Activated T-helper 9 cell treated with anti-CD3 and anti-CD28 coated beads, Interleukin-2, amount 50 U/mL, for 16 hours (primary cell): ENCODE measurements around the gene SELENON.

Source experiments
- DNase-seq: peaks from one replicate; pipeline ENCODE4 v3.0.0-alpha.2; 2020; ENCODE audit warnings: low read depth

SELENON gene

GRCh38 chr1:25863486-25864262, 63.7 kb downstream of the SELENON start:
- no peak for DNase-seq

DNA sequence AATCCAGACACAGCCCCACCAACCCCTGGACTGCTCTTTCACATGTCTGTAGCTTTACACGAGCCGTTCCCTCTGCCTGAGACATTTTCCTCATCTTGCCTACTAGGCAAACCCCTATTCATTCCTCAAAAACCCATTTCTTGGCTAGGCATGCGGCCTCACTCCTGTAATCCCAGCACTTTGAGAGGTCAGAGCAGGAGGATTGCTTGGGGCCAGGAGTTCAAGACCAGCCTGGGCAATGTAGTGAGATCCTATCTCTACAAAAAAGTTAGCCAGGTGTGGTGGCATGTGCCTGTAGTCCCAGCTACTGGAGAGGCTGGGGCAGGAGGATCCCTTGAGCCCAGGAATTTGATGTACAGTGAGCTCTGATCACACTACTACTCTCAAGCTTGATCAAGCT, 64.4 kb downstream of the SELENON start:
- DNase-seq = no peak

GRCh38 chr1:25866288-25866687, 66.3 kb downstream of the SELENON start:
- DNase-seq = no peak

DNA sequence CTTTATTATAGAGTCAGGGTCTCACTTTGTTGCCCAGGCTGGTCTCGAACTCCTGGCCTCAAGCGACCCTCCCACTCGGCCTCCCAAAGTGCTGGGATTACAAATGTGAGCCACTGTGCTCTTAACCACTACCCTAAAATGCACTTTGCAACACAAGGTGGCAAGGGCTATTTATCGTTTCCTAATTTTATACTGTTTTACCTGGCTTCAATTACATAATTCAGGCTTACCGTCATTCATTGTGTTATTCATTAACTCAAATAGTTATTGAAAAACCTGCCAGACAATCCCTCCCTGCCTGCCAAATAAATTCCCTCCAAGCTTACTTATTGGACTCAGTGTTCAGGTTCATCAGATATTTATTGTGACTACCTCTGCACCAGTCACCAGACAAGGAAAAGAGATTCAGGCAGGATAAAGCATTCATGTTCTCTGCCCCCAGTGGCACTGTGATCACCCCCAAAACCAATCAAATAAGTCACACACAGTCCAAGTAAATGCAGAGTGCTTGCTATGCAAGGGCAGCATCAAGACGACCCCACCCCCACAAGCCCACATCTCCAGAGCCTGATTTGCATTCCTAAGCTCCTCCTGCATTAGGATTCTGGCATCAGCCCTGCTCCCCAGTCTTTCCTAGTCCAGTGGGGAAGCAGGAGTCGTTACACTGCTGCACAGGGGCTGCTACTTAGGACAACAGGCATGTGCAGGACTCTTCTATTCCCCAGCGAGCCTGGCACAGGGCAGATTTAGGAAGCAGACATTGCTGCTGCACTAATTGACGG, 67.4 kb downstream of the SELENON start:
- no peak for DNase-seq
